ENCODE data around the gene MOGAT3.

Gene MOGAT3

DNA sequence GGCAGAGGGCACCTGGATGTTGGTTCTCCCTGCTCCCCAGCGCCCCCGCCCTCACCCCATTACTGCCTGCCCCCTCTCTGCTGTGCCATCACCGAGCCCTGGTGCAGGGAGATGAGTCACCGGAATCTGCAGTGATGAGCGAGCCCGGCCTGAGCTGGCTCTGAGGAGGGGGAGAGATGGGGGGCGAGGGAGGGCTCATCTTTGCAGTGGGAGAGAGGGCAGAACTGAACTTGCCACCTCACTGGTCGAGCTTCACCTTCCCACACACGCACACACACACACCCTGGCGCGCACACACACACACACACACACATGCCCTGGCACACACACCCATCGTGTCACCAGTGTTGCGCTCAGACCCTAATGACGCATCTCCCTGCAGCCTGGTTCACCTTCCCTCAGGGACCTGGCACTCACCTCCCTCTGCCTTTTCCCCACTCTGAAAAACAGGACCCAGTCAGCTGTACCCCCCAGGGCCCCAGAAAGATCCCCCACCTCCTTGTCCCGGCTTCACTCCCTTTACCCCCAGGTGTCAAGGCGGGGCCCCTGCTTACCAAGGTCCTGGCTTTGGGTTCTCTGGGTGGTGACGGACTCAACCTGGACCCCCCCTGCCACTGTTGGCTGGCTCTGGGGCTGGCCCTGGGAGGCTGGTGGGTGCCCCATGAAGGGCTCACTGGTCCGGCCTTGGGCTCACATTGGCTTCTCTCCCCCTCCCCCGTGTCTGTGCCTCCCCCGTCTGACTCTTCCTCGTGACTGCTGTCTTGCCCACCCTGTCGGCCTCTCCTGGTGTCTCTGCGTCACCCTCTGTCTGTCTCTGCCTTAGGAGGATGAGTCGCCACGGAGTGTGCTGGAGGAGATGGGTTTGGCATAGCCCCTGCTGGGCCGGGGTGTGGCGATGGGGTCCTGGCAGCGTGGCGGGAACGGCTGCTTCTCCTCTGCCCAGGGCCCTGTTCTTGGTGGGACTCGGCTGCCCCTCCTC, 40.9 kb downstream of the MOGAT3 start:
- DNase-seq = no peak

DNA sequence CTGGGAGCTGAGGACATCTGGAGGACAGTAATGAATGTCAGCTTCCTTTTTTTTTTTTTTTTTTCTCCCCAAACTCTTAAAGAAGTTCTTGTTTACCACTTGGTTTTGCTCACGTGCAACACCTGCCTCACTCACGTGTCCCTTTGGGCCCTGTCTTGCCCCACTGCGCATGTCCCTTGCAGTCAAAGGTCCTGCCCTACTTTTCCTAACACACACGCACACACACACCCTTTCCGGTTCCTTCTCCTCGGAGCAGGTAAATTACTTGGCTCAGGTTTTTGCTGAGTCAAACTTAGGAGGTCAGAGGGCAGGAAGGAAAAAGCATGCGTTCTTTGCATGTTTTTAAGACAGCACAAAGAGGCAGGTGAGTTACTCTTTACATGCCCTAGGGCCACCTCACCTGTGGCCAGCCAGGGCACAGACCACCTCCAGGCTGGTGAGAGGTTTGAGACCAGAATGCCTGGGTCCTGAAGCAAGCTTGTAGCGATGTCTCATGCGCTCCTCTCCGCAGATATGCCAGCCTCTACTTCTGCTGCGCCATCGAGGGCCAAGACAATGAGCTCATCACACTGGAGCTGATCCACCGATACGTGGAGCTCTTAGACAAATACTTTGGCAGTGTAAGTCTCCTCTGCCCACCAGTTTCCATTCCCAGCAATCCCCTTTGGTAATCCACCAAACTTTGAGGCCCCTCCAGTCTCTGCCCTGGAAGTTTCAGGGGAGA, 43.8 kb downstream of the MOGAT3 start:
- DNase-seq = no peak

DNA sequence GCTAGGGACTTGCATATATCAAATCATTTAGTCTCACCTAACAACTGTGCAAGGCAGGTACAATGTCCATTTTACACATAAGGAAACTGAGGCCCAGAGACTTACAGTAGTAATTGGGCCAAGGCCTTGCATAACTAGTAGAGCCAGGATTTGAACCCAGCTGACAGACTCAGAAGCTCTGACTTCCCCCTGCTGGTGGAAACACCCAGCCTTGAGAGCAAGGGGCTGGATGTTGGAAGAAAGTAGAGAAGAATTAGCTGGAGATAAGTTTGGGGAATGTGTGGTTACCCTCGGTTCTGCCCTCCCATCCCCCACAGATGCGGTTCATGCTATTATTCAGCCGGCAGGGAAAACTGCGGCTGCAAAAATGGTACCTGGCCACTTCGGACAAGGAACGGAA, 44.6 kb downstream of the MOGAT3 start:
- no peak for DNase-seq

DNA sequence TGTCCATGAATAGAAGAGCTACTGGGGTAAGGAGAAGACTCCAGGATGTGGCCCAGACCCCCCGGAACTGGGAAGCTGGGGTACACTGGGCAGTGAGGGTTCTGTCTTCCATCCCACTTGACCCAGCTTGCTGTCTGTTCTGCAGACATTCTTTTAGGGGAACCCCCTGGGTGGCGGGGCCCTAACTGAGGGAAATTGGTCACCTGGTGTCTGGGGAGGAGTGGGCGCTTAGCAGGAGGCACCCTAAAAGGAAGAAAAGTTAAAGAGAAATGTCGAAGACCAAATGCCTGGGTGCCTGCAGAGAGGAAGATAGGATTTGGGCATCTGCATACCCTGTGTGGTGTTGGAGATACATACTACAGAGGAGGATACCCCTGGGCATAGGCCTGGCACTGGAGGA, 45.5 kb downstream of the MOGAT3 start:
- DNase-seq = no peak

DNA sequence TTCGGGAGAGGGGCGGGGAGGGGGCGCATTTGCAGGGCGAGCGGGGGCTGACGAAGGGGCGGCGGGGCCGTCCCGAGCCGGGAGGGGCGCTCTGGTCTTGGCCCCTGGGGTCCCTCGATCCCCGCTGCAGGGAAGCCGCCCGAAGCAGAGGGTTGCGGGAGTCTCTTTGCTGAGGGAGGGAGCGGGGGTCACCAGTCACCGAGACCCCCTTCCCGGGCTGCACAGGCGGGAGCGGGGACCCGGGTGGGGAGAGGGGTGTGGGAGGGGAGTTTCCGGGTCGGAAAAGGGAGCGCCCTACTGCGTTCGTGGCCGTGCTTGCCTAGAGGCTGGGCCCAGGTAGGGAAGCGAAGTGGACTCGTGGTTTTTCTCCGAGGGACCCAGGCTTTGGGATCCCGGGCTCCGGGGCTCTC, 46.1 kb downstream of the MOGAT3 start:
- no peak for DNase-seq

DNA sequence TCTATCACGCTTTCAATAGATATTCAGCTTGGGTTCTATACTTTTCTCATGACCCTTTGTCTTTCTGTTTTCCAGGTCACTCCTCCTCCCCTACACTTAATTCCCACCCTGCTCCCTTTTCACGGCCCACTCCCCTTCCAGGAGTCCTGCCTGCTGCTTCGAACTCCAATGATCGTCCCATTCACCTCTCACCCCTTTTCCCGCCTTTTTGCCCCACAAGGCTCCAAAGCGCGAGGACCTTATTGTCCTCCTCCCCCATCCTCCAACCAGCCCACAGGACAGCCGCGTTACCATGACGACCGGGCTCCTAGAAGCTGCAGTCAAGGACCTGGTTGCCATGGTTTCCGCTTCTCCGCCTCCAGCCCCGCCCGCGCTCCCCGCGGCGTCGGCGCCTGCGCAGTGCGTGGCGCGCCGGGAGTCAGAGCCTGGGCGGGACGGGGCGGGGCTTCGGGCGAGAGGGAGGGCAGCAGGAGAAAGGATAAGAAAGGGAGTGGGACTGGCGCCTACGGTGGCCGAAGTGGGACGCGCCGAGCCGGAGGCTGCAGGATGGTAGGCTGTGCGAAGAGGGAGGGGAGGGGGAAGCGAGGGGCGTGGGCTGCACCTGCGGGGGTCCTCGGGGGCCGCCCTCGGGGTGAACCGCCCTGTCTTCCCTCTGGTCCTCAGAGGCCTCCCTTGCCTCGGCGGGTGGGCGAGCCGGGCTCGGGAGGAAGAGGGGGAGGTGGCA, 46.7 kb downstream of the MOGAT3 start, which contains the start of gene AP1S1:
AP1S1 (plus strand) TSS at position 508 of the 724 bp plus-strand sequence; CDS start at position 547, 39 bp downstream.
- peak; percentile 87 for DNase-seq

DNA sequence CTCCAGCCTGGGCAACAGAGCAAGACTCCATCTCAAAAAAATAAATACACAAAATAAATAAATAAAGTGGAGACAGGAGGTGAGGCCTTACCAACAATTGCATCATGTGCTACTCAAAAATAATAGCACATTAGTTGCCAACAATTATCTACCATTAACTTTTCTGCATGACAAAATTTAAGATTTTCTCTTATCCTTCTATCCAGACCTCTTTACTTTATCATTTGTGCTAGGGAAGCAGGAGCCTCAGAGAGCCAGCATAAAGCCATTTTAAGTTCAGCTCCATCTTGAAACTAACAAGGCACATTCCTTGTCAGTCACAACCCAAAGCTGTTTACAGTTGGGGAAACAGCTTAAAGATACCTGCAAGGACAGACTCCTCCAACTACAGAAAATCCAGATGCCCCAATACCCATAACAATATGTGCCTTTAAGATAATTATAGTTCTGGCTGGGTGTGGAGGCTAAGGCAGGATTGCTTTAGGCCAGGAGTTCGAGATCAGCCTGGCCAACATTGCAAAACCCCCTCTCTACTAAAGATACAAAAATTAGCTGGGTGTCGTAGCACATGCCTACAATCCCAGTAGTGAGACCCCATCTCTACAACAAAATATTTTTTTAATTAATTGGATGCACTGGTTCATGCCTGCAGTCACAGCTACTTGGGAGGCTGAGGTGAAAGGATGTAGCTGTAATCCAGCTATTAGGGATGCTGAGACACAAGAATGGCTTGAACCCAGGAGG, 48.8 kb downstream of the MOGAT3 start:
- DNase-seq = no peak
